Naive B cell (primary cell): ENCODE results near the gene RSPH10B2. TPM values are rescaled to one million over a fixed set of nuclear protein-coding genes. Genes with fewer than 3 reads are reported as not detected.
"Not testable (repeated sequence)": the region's sequence is repeated elsewhere in the genome, so short reads cannot be mapped to it uniquely, and the experiment has no call there.

ENCODE experiments used
- ATAC-seq, 2 donors: fragments of 150-1000 bp; cut with Tn5 transposase; 2 replicates each; pipeline ENCODE4 v1.10.0; 2021; ENCODE audit warnings: low read depth in 2 of 2, mild to moderate bottlenecking in 2 of 2, moderate library complexity in 2 of 2
- DNase-seq: peaks from one replicate; pipeline ENCODE4 v3.0.0; 2022
- H3K27ac Mint-ChIP-seq, 6 donors: one replicate each; pipeline ENCODE4 v1.8.0; 2020 to 2022; ENCODE audit warnings: mild to moderate bottlenecking in 6 of 6, mixed read lengths in 6 of 6, moderate library complexity in 5 of 6, inconsistent platforms in 2 of 6
- H3K27me3 Mint-ChIP-seq, 3 donors: one replicate each; pipeline ENCODE4 v1.8.0; 2021 to 2022; ENCODE audit warnings: mixed read lengths in 3 of 3, mild to moderate bottlenecking in 1 of 3
- H3K36me3 Mint-ChIP-seq, 2 donors: one replicate each; pipeline ENCODE4 v1.8.0; 2020 to 2022; ENCODE audit warnings: mixed read lengths in 2 of 2, inconsistent platforms in 1 of 2, mild to moderate bottlenecking in 1 of 2
- H3K4me1 Mint-ChIP-seq, 3 donors: one replicate each; pipeline ENCODE4 v1.8.0; 2020 to 2022; ENCODE audit warnings: mixed read lengths in 3 of 3, inconsistent platforms in 1 of 3, mild to moderate bottlenecking in 1 of 3, moderate library complexity in 1 of 3
- H3K4me3 Mint-ChIP-seq, 8 donors: one replicate each; pipeline ENCODE4 v1.8.0; 2020 to 2022; ENCODE audit warnings: mild to moderate bottlenecking in 8 of 8, mixed read lengths in 8 of 8, moderate library complexity in 8 of 8, inconsistent platforms in 2 of 8
- H3K9me3 Mint-ChIP-seq, 7 donors: one replicate each; pipeline ENCODE4 v1.8.0; 2020 to 2022; ENCODE audit warnings: mixed read lengths in 7 of 7, mild to moderate bottlenecking in 5 of 7, inconsistent platforms in 2 of 7, moderate library complexity in 1 of 7
- polyA plus RNA-seq, 6 donors: library from polyadenylated mRNA; unstranded; fragments of 300-500 nt; fragmentation: Illumina TruSeq; gene quantifications; one replicate each; pipeline ENCODE4 v1.2.3, GENCODE V29; 2021; ENCODE audit warnings: low read depth in 6 of 6

RSPH10B2 gene
- polyA plus RNA-seq, 6 donors from 2014 or later, result 0.08 TPM; not detected in 5

DNA sequence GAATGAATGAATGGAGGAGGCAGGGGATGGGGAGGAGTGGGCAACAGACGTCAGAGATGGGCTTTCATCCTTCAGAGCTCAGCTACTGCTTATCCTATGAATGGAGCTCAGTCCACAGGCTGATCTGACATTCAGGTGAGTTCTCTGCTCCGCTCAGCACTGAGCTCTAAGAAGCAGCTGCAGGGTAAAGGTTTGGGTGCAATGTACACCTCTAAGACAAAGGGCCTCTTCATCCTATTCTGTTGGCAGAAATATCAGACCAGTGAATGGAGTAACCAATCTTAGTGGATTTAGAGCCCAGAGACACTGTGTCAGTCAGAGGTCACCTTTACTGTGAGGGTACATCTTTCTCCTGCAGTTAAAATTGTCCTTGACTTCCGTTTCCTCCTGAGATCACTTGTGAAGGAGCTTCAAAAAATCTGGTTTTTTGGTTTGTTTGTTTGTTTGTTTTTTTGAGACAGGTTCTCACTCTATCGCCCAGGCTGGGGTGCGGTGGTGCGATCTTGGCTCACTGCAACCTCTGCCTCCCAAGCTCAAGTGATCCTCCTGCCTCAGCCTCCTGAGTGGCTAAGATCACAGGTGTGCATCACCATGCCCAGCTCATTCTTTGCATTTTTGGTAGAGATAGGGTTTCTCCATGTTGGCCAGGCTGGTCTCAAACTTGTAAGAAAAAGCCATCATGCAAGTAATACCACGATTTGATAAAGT, 77.3 kb downstream of the RSPH10B2 start:
- DNase-seq, result no peak
- Mint-ChIP-seq H3K36me3 (no peaks in the 10 kb centered on the region), H3K4me1 (peaks cover 0 to 4% (median 4%) of the 10 kb centered on the region in 3 donors), H3K27ac (no peak overlapping the region), H3K4me3 (no peak overlapping the region), H3K9me3 (peaks cover 0 to 3% (median 0%) of the 10 kb centered on the region in 7 donors), H3K27me3 (peaks cover 30 to 52% (median 40%) of the 10 kb centered on the region in 3 donors)
- no peak for ATAC-seq

DNA sequence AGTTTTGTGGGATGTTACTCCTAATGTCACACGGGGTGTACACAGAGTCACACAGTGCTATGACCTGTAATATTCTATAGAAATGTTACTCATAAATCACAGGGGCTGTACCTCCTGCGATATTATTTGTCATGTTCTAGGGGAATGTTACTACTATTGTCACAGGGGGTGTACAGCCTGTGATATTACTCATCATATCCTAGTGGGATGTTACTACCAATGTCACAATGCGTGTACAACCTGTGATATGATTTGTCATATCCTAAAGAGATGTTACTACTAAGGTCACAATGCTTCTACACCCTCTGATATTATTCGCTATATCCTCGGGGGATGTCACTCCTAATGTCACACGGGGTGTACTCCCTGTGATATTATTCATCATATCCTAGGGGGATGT, 79.7 kb downstream of the RSPH10B2 start:
- H3K27me3 Mint-ChIP-seq, result peaks cover 30 to 61% (median 49%) of the 10 kb centered on the region in 3 donors
- no peak for ATAC-seq
- no peaks in the 10 kb centered on the region for H3K36me3 Mint-ChIP-seq
- peaks cover 0 to 4% (median 0%) of the 10 kb centered on the region in 7 donors for H3K9me3 Mint-ChIP-seq
- H3K27ac Mint-ChIP-seq, result no peak overlapping the region
- no peak for DNase-seq
- H3K4me3 Mint-ChIP-seq, result no peak overlapping the region
- no peaks in the 10 kb centered on the region for H3K4me1 Mint-ChIP-seq

DNA sequence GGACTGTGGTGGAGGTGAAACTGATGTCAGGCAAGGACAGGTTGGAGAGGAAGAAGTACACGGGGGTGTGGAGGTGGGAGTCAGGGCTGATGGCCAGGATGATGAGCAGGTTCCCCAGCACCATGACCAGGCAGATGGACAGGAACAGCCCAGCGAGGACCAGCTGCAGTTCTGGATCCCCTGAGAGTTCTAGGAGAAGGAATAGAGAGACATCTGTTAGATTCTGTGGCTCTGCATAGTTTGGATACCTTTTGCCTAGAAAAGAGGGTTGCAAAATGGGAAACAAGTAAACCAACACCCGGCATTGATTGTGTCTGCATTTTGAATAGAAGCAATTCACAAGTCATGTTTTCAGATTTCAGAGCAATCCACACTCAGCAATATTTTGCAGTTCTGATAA, 81.6 kb downstream of the RSPH10B2 start:
- not testable (repeated sequence) for H3K4me1 Mint-ChIP-seq, H3K27ac Mint-ChIP-seq, H3K36me3 Mint-ChIP-seq, H3K4me3 Mint-ChIP-seq, H3K9me3 Mint-ChIP-seq, DNase-seq, ATAC-seq
- peaks cover 25 to 63% (median 40%) of the 10 kb centered on the region in 3 donors for H3K27me3 Mint-ChIP-seq

DNA sequence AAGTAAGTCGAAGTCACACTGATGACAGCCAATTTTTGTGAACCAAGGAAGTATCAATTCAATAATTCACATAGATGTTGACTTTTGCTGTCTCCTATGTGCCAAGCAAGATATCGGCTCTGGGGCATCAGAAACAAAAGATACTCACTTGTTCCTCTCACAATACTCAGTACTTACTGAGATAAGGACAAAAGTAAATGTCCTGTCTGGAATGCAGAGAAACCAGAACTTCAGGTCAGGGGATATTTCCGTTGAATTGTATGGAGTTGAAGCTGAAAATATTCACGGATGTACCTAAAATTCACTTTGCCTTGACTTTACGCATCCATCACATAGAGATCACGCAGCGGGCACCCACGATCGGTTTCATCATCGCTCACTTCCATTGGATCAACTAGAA, 83.2 kb downstream of the RSPH10B2 start:
- not testable (repeated sequence) for H3K36me3 Mint-ChIP-seq, DNase-seq, H3K9me3 Mint-ChIP-seq, H3K4me1 Mint-ChIP-seq, H3K4me3 Mint-ChIP-seq, H3K27ac Mint-ChIP-seq, ATAC-seq
- H3K27me3 Mint-ChIP-seq, result peaks cover 27 to 64% (median 42%) of the 10 kb centered on the region in 3 donors

DNA sequence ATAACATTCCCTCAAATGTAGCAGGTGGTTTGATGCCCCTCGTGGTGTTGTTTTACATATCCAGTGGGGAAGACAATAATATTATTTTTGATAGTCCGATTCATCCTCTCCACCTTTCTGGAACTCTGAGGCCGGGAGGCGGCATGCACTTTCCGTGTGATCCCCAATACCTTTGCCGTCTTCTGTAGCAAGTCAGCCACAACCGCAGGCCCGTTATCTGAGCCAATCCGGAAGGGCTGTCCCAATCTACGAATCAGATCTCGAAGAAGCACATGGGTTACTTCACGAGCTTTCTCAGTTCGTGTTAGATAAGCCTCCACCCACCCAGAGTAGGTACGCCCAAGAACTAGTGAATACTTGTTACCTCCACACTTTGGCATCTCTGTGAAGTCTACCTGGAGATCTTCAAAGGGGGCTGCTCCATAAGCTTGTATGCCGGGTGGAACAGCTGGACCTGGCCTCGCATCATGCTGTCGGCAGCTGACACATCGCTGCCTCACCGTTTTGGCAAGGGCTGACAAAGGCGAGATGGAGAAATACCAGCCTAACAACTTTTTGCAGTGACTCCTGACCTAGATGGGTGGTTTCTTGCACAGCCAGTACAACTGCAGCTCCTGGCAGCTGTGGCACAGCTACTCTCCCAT, 88.5 kb downstream of the RSPH10B2 start:
- H3K27me3 Mint-ChIP-seq, result peaks cover 23 to 53% (median 36%) of the 10 kb centered on the region in 3 donors
- not testable (repeated sequence) for DNase-seq, H3K4me3 Mint-ChIP-seq, H3K36me3 Mint-ChIP-seq, H3K4me1 Mint-ChIP-seq, H3K27ac Mint-ChIP-seq, H3K9me3 Mint-ChIP-seq, ATAC-seq

DNA sequence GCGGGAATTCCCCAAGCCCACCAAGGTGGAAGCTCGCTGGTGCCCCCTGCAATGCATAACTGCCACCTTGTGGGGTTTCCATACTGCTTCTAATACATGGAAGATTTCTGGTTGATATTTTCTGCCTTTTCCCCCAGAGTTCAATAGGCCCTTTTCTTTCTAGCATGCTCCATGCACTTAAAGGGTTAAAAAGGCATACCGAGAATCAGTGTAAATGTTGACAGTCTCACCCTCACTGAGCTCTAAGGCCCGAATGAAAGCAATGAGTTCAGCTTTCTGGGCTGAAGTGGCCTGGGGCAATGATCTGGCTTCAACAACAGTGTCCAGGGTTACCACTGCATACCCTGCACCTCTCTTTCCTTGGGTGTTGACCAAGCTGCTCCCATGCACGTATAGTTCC, 89.2 kb downstream of the RSPH10B2 start:
- ATAC-seq, DNase-seq, H3K4me3 Mint-ChIP-seq, H3K36me3 Mint-ChIP-seq, H3K4me1 Mint-ChIP-seq, H3K9me3 Mint-ChIP-seq, H3K27ac Mint-ChIP-seq: not testable (repeated sequence)
- peaks cover 22 to 49% (median 42%) of the 10 kb centered on the region in 3 donors for H3K27me3 Mint-ChIP-seq

DNA sequence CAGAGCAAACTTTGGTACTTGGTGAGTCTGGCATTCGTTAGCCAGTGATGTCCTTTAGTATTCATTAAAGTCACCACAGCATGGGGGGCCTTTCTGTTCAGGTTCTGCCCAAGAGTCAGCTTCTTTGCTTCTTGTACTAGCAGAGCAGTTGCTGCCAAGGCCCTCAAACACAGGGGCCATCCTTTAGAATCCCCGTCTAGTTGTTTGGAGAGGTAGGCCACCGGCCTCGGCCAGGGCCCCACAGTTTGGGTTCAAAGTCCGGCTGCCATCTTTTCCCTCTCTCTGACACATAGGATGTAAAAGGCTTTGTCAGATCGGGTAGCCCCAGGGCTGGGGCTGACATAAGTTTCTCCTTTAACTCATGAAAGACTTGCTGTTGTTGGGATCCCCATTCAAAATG, 89.8 kb downstream of the RSPH10B2 start:
- H3K27me3 Mint-ChIP-seq, result peaks cover 22 to 55% (median 42%) of the 10 kb centered on the region in 3 donors
- not testable (repeated sequence) for DNase-seq, H3K9me3 Mint-ChIP-seq, H3K4me1 Mint-ChIP-seq, ATAC-seq, H3K36me3 Mint-ChIP-seq, H3K4me3 Mint-ChIP-seq, H3K27ac Mint-ChIP-seq

DNA sequence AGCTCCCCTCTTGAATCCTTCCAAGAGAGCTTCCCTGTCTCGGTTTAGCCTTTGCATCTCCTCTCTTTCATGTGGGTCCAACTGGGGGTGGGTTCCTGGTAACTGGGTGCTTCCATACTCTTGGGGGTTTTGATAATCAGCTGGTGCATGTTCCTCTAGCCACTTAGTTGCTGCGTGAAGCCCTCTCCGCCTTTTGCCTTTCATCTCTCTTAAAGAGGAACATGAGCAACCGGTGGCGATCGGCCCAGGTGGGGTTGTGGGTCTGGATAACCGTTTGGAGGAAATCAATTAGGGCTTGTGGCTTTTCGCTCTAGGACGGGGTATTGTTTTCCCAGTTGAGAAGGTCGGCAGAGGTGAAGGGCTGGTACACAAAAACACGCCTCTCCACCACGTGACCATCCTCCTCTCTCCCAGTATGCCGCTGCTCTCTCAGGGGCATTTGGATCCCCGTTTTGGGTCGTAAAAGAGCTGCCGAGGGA, 92.1 kb downstream of the RSPH10B2 start:
- H3K4me1 Mint-ChIP-seq, H3K9me3 Mint-ChIP-seq, H3K27ac Mint-ChIP-seq, ATAC-seq, H3K36me3 Mint-ChIP-seq, DNase-seq, H3K4me3 Mint-ChIP-seq: not testable (repeated sequence)
- peaks cover 15 to 40% (median 39%) of the 10 kb centered on the region in 3 donors for H3K27me3 Mint-ChIP-seq

DNA sequence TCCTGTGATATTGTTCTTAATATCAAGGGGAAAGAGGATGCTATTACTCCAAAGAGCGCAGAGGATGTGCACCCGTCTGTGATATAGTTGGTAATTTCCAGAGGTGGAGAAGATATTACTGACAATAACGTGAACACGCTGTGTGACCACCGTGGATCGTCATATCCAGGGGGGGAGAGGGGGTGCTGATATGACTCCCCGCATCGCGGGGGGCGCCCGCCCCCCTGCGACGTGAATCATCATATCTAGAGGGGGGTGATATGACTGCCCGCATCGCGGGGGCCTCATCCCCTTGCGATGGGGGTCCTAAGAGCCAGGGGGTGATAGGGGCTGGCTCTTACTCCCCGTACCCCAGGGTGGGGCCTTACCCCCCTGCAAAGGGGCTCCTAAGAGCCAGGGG, 93.8 kb downstream of the RSPH10B2 start:
- not testable (repeated sequence) for H3K4me3 Mint-ChIP-seq, H3K4me1 Mint-ChIP-seq, H3K9me3 Mint-ChIP-seq, ATAC-seq, DNase-seq, H3K36me3 Mint-ChIP-seq, H3K27ac Mint-ChIP-seq
- H3K27me3 Mint-ChIP-seq, result peaks cover 10 to 27% (median 22%) of the 10 kb centered on the region in 3 donors

Other genes starting within 250 kb of the RSPH10B2 start
- gene GRID2IP, start 202.6 kb upstream of the RSPH10B2 start, polyA plus RNA-seq, result under 1 TPM in 2 of 6 donors, not detected in 4; 0.08 to 0.17 TPM
- 10 to 100 TPM; 77.9 to 97.7 (median 81.4) TPM for gene ZDHHC4, start 176.6 kb upstream of the RSPH10B2 start, polyA plus RNA-seq
- 10 to 100 TPM; 27.1 to 47.7 (median 34.4) TPM for gene INTS15, start 164.1 kb upstream of the RSPH10B2 start, polyA plus RNA-seq
- gene ZNF853, start 138.5 kb upstream of the RSPH10B2 start, polyA plus RNA-seq, result 1 to 10 TPM; 1.1 to 4.0 (median 1.7) TPM
- 1 to 10 TPM in 5 of 6 donors, under 1 TPM in 1; 0.97 to 5.7 (median 1.8) TPM for gene ZNF316, start 116.8 kb upstream of the RSPH10B2 start, polyA plus RNA-seq
- gene ZNF12, start 47.2 kb upstream of the RSPH10B2 start, polyA plus RNA-seq, result 10 to 100 TPM; 12.8 to 30.7 (median 22.9) TPM
- gene CCZ1B, start 72.2 kb downstream of the RSPH10B2 start, polyA plus RNA-seq, result 10 to 100 TPM; 13.0 to 40.8 (median 29.7) TPM